SK-N-SH (cell line): ENCODE data around the gene CDK5RAP2. TPM values are rescaled to one million over a fixed set of nuclear protein-coding genes. Genes with fewer than 3 reads are reported as not detected.

ENCODE experiments used
- CTCF ChIA-PET: fragments of 300-600, 350-600 bp; formaldehyde crosslinking; extraction: SDS; loops from one replicate; lab custom pipeline; 2021; lab: Yijun Ruan, JAX
- POLR2A ChIA-PET: fragments of 350-600 bp; sonication (Branson Sonifier 250); formaldehyde crosslinking; extraction: SDS; loops from one replicate; lab custom pipeline; 2020; ENCODE audit warnings: antibody characterized with exemption, inconsistent platforms; lab: Yijun Ruan, JAX
- DNase-seq: peaks from one replicate; pipeline ENCODE4 v3.0.0; 2012
- H2AFZ ChIP-seq: fragments of 200-600 bp; sonication (generic); 2 replicates; pipeline ENCODE4 v1.8.1; 2016; ENCODE audit warnings: antibody characterized with exemption, mild to moderate bottlenecking, low read depth
- H3F3A ChIP-seq: fragments of 200-600 bp; sonication (generic); replicated peaks from 2 replicates; pipeline ENCODE3; 2016; ENCODE audit warnings: antibody characterized with exemption, mild to moderate bottlenecking; ENCODE audit not compliant: insufficient read depth
- H3K27ac ChIP-seq, 2 experiments: fragments of 200-500 bp in 1 of 2; fragments of 200-600 bp in 1 of 2; sonication (Bioruptor generic) in 1 of 2; sonication (generic), shearing (Covaris generic) in 1 of 2; 2 replicates each; pipeline versions ENCODE4 v1.5.1 to v1.6.1; 2014 to 2016; ENCODE audit warnings: low read depth in 2 of 2, inconsistent platforms in 1 of 2, low read length in 1 of 2, mild to moderate bottlenecking in 1 of 2, mixed read lengths in 1 of 2
- H3K27me3 ChIP-seq: fragments of 200-600 bp; sonication (generic), shearing (Covaris generic); 2 replicates; pipeline ENCODE4 v1.6.1; 2016; ENCODE audit warnings: mixed run types; ENCODE audit not compliant: insufficient read depth
- H3K36me3 ChIP-seq, 2 experiments: fragments of 200-500 bp in 1 of 2; fragments of 200-600 bp in 1 of 2; sonication (Bioruptor generic) in 1 of 2; sonication (generic) in 1 of 2; replicated peaks in 1 of 2; 2 replicates each; pipeline versions ENCODE3 to v1.5.1; 2014 to 2016; ENCODE audit warnings: low read length in 1 of 2, mild to moderate bottlenecking in 1 of 2; ENCODE audit not compliant: insufficient read depth in 2 of 2, control insufficient read depth in 1 of 2
- H3K4me1 ChIP-seq, 2 experiments: fragments of 200-500 bp in 1 of 2; fragments of 200-600 bp in 1 of 2; sonication (Bioruptor generic) in 1 of 2; sonication (generic), shearing (Covaris generic) in 1 of 2; 2 replicates each; pipeline versions ENCODE4 v1.5.1 to v1.6.1; 2014 to 2016; ENCODE audit warnings: low read depth in 1 of 2, low read length in 1 of 2, mixed run types in 1 of 2; ENCODE audit not compliant: insufficient read depth in 2 of 2, control insufficient read depth in 1 of 2
- H3K4me2 ChIP-seq: fragments of 200-600 bp; sonication (generic), shearing (Covaris generic); 2 replicates; pipeline ENCODE4 v1.6.1; 2017; ENCODE audit warnings: mixed run types
- H3K4me3 ChIP-seq, 2 experiments: fragments of 200-500 bp in 1 of 2; fragments of 200-600 bp in 1 of 2; sonication (Bioruptor generic) in 1 of 2; sonication (generic), shearing (Covaris generic) in 1 of 2; 2 replicates each; pipeline versions ENCODE4 v1.5.1 to v1.8.1; 2014 to 2016; ENCODE audit warnings: low read depth in 2 of 2, inconsistent platforms in 1 of 2, low read length in 1 of 2, mild to moderate bottlenecking in 1 of 2, mixed read lengths in 1 of 2, moderate library complexity in 1 of 2
- H3K79me2 ChIP-seq: fragments of 200-600 bp; sonication (generic); 2 replicates; pipeline ENCODE4 v1.8.1; 2017; ENCODE audit warnings: mild to moderate bottlenecking; ENCODE audit not compliant: insufficient read depth
- H3K9ac ChIP-seq: fragments of 200-600 bp; sonication (generic); 2 replicates; pipeline ENCODE4 v1.6.1; 2017; ENCODE audit warnings: mixed run types
- H3K9me2 ChIP-seq: fragments of 200-600 bp; sonication (generic); 2 replicates; pipeline ENCODE4 v1.6.1; 2017; ENCODE audit warnings: mixed run types
- H3K9me3 ChIP-seq: fragments of 200-600 bp; sonication (generic); 2 replicates; pipeline ENCODE4 v1.6.1; 2017; ENCODE audit warnings: mixed run types, mild to moderate bottlenecking, moderate library complexity
- H4K20me1 ChIP-seq: fragments of 200-600 bp; sonication (generic); 2 replicates; pipeline ENCODE4 v1.6.1; 2017; ENCODE audit warnings: mild to moderate bottlenecking, mixed run types; ENCODE audit not compliant: insufficient read depth
- CHD2 ChIP-seq: fragments of 150-350 bp; IDR thresholded peaks from 2 replicates; pipeline ENCODE4 v1.6.1; 2018; ENCODE audit warnings: low read length; ENCODE audit not compliant: partially characterized antibody
- FOXJ3 ChIP-seq: sonication (generic); formaldehyde crosslinking; IDR thresholded peaks from 2 replicates; pipeline ENCODE4 v1.5.1; 2020; ENCODE audit warnings: mild to moderate bottlenecking, missing genetic modification reagents
- FOXM1 ChIP-seq: IDR thresholded peaks from 2 replicates; pipeline ENCODE4 v1.4.0; 2012; ENCODE audit warnings: low read depth, mild to moderate bottlenecking
- MEF2A ChIP-seq: IDR thresholded peaks from 2 replicates; pipeline ENCODE4 v1.4.0; 2012; ENCODE audit warnings: low read depth, borderline replicate concordance
- NFIC ChIP-seq: IDR thresholded peaks from 2 replicates; pipeline ENCODE4 v1.4.0; 2012; ENCODE audit warnings: borderline replicate concordance
- NRF1 ChIP-seq: IDR thresholded peaks from 2 replicates; pipeline ENCODE4 v1.6.1; 2012; ENCODE audit warnings: low read depth, mild to moderate bottlenecking, low read length
- PBX3 ChIP-seq: IDR thresholded peaks from 2 replicates; pipeline ENCODE4; 2012
- RAD21 ChIP-seq: IDR thresholded peaks from 2 replicates; pipeline ENCODE4 v1.6.1; 2012; ENCODE audit warnings: mild to moderate bottlenecking, low read length
- RCOR1 ChIP-seq: fragments of 150-350 bp; IDR thresholded peaks from 2 replicates; pipeline ENCODE4 v1.6.1; 2017; ENCODE audit warnings: antibody characterized with exemption, low read length
- RFX5 ChIP-seq: IDR thresholded peaks from 2 replicates; pipeline ENCODE4 v1.6.1; 2012; ENCODE audit warnings: mild to moderate bottlenecking, improper control_type of control experiment, low read length
- SMC3 ChIP-seq: IDR thresholded peaks from 2 replicates; pipeline ENCODE4 v1.6.1; 2012; ENCODE audit warnings: low read depth, low read length, improper control_type of control experiment
- WGBS: methylation state at CpG from one replicate; pipeline ENCODE4 v1.1.6; 2017; ENCODE audit warnings: low lambda C conversion rate; 5-methylcytosine and 5-hydroxymethylcytosine counted together
- polyA plus RNA-seq, 3 experiments: library from polyadenylated mRNA; depleted of rRNA; stranded (reverse); fragments of >200 nt; gene quantifications; 2 replicates each; pipeline ENCODE4 v1.2.3, GENCODE V29; 2012
- TF ChIP-seq, protein P1 (sequence below): IDR thresholded peaks from 2 replicates; pipeline ENCODE4 v1.4.0; 2012; ENCODE audit warnings: low read depth, borderline replicate concordance
- TF ChIP-seq, protein P2 (sequence below): fragments of 150-350 bp; IDR thresholded peaks from 2 replicates; pipeline ENCODE4 v1.6.1; 2017; ENCODE audit warnings: antibody characterized with exemption, low read length, low read depth, borderline replicate concordance
- TF ChIP-seq, protein P3 (sequence below): fragments of 150-350 bp; IDR thresholded peaks from 2 replicates; pipeline ENCODE4 v1.6.1; 2016; ENCODE audit warnings: mild to moderate bottlenecking, low read depth, low read length
- TF ChIP-seq, protein P4 (sequence below): IDR thresholded peaks from 2 replicates; pipeline ENCODE4 v1.4.0; 2012; ENCODE audit warnings: low read depth

The CDK5RAP2 gene
- polyA plus RNA-seq, 1 of the 3 experiments (the other 2 are of a cell fraction) = 20.7 TPM

- no peaks in the 10 kb centered on the region for H4K20me1 ChIP-seq
- H2AFZ ChIP-seq = no peak overlapping the region
- H3K36me3 ChIP-seq = peaks cover 7 to 42% of the 10 kb centered on the region in 2 experiments
- H3K4me2 ChIP-seq = no peak overlapping the region
- WGBS = 84% methylated on average over 4 of the region's 4 CpGs
- POLR2A ChIA-PET = no interaction called here
- DNase-seq = no peak
- no peaks in the 10 kb centered on the region for H3K9me3 ChIP-seq
- peaks cover 0 to 11% of the 10 kb centered on the region in 2 experiments; a peak in 2 of 4 replicates for H3K4me1 ChIP-seq
- H3K79me2 ChIP-seq = no peaks in the 10 kb centered on the region
- no peak overlapping the region for H3K9ac ChIP-seq
- no peaks in the 10 kb centered on the region for H3K27me3 ChIP-seq
- H3K4me3 ChIP-seq = no peak overlapping the region
- TF ChIP-seq NFIC (no peak), SMC3 (no peak)
- TF ChIP-seq, protein P1, sequence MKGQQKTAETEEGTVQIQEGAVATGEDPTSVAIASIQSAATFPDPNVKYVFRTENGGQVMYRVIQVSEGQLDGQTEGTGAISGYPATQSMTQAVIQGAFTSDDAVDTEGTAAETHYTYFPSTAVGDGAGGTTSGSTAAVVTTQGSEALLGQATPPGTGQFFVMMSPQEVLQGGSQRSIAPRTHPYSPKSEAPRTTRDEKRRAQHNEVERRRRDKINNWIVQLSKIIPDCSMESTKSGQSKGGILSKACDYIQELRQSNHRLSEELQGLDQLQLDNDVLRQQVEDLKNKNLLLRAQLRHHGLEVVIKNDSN = no peak
- CTCF ChIA-PET = interaction anchor here (1.4 kb wide), 1 partner anchor 21 kb away, joined by 4 read pairs; no protein-coding TSS in a partner anchor
- no peak overlapping the region for H3K27ac ChIP-seq
- no peaks in the 10 kb centered on the region for H3K9me2 ChIP-seq
- H3F3A ChIP-seq = no peaks in the 10 kb centered on the region
Observed at GRCh38 chr9:120418315-120418714, 161.7 kb downstream of the CDK5RAP2 start.

DNA sequence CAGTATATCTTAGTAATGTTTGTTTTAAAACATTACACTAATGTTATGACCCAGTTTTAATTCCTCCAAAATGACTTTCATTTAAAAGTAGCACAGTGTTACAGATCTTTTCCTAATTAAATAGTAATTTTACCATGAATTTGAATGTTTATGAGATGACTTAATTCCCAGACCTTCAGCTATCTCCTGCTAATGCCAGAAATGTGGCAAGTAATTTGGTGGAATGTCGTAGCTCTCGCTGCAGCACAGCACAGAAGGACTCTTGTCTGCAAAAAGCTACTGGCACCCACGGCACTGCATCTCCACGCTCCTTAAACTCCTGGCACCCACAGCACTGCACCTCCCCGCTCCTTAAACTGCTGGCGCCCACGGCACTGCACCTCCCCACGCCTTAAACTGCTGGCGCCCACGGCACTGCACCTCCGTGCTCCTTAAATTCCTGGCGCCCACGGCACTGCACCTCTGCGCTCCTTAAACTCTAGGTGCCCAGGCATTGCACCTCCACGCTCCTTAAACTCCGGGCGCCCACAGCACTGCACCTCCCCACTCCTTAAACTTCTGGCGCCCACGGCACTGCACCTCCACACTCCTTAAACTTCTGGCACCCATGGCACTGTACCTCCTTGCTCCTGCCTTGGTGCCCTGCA is 163.1 kb downstream of the CDK5RAP2 start:
- Histone ChIP-seq H3K9me3 (no peaks in the 10 kb centered on the region), H3K27ac (no peak overlapping the region), H2AFZ (no peak overlapping the region), H3K79me2 (no peaks in the 10 kb centered on the region), H3K4me1 (peaks cover 0 to 25% of the 10 kb centered on the region in 2 experiments; a peak in 2 of 4 replicates), H4K20me1 (no peaks in the 10 kb centered on the region), H3K9me2 (no peaks in the 10 kb centered on the region), H3F3A (no peaks in the 10 kb centered on the region), H3K9ac (no peak overlapping the region), H3K4me2 (no peak overlapping the region), H3K36me3 (peaks cover 7 to 37% of the 10 kb centered on the region in 2 experiments), H3K4me3 (no peak overlapping the region), H3K27me3 (no peaks in the 10 kb centered on the region)
- DNase-seq = no peak
- ChIA-PET POLR2A (no interaction called here), CTCF (interaction anchor here (0.8 to 1.4 kb wide), 2 partner anchors 9 to 23 kb away, joined by 3 to 4 read pairs; no protein-coding TSS in a partner anchor)
- TF ChIP-seq SMC3 = no peak
- TF ChIP-seq RFX5 = no peak
- TF ChIP-seq PBX3 = no peak
- TF ChIP-seq NRF1 = no peak
- TF ChIP-seq, protein P2, sequence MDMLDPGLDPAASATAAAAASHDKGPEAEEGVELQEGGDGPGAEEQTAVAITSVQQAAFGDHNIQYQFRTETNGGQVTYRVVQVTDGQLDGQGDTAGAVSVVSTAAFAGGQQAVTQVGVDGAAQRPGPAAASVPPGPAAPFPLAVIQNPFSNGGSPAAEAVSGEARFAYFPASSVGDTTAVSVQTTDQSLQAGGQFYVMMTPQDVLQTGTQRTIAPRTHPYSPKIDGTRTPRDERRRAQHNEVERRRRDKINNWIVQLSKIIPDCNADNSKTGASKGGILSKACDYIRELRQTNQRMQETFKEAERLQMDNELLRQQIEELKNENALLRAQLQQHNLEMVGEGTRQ = no peak
- TF ChIP-seq, protein P3, sequence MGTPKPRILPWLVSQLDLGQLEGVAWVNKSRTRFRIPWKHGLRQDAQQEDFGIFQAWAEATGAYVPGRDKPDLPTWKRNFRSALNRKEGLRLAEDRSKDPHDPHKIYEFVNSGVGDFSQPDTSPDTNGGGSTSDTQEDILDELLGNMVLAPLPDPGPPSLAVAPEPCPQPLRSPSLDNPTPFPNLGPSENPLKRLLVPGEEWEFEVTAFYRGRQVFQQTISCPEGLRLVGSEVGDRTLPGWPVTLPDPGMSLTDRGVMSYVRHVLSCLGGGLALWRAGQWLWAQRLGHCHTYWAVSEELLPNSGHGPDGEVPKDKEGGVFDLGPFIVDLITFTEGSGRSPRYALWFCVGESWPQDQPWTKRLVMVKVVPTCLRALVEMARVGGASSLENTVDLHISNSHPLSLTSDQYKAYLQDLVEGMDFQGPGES = no peak
- no peak for TF ChIP-seq CHD2
- TF ChIP-seq, protein P4, sequence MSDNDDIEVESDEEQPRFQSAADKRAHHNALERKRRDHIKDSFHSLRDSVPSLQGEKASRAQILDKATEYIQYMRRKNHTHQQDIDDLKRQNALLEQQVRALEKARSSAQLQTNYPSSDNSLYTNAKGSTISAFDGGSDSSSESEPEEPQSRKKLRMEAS = no peak
- TF ChIP-seq FOXM1 = no peak
- no peak for TF ChIP-seq MEF2A
- no peak for TF ChIP-seq RCOR1
- no peak for TF ChIP-seq FOXJ3
- TF ChIP-seq RAD21 = no peak
- WGBS = 96% methylated on average over 19 of the region's 19 CpGs
